NCI-H446 treated with DMSO at 0.1 percent for 48 hours (cell line): ENCODE results near the gene SLC2A3.
"Not testable (repeated sequence)": the region's sequence is repeated elsewhere in the genome, so short reads cannot be mapped to it uniquely, and the experiment has no call there.

Experiments used
- DNase-seq: peaks from one replicate; lab custom pipeline; 2025; lab: John Stamatoyannopoulos, UW

SLC2A3 gene

DNA sequence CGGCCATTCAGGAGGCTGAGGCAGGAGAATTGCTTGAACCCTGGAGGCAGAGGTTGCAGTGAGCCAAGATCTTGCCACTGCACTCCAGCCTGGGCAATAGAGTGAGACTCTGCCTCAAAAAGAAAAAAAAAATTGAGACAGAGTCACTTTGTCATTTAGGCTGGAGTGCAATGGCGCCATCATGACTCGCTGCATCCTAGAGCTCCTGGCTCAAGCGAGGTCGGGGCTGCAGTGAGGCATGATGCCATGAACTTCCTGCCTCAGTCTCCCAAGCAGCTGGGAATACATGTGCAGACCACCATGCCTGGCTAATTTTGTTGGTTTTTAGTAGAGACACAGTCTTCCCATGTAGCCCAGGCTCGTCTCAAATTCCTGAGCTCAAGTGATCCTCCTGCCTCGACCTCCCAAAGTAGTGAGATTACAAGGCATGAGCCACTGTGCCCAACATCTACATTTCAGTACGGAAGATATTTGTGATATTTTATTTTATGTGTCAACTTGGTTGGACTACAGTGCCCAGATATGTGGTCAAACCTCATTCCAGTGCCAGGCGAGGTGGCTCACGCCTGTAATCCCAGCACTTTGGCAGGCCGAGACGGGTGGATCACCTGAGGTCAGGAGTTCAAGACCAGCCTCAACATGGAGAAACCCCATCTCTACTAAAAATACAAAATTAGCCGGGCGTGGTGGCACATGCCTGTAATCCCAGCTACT, 14.4 kb upstream of the SLC2A3 start:
- DNase-seq = not testable (repeated sequence)

DNA sequence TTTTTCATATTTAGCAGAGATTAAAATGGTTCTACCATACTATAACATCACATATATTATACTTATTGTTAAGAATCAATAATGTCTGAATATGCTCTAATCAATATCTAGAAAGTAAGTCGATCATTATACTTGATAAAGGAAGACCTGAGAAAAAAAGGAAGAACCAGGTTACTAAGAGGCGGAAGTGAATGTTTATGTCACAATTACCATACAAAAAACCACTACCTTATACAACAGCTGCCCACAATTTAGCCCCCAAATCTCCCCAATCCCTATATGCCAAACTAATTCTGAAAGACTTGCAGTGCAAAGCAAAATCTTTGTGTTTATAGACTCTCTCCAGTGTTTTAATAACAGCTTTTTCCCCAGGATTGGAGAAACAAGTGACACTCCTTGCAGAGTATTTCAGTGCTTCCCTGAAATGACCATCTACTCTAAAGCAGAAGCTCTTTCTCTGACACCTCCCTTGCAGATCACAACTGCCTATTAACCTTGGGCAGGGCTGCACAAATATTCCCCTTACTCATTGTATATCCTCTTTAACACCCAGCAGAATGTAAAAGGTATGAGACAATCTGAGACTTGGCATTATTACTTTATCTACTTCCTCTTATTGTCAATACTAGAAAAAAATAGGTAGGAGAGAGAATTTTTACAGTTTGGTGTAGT, 12.7 kb upstream of the SLC2A3 start:
- no peak for DNase-seq

DNA sequence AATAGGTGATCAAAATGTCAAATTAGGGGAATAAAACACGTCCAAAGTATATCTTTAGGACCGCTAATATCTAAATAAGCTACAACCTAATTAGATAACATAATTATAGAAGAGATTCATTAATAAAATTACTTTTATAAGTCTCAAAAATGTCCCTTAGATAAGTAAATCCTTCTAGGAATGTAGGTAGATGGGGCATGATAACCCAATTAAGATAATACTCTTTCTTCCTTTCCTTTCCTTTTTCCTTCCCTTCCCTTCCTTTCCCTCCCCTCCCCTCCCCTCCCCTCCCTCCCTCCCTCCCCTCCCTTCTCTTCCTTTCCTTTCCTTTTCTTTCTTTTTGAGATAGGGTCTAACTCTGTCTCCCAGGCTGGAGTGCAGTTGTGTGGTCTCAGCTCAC, 11.0 kb upstream of the SLC2A3 start:
- no peak for DNase-seq

DNA sequence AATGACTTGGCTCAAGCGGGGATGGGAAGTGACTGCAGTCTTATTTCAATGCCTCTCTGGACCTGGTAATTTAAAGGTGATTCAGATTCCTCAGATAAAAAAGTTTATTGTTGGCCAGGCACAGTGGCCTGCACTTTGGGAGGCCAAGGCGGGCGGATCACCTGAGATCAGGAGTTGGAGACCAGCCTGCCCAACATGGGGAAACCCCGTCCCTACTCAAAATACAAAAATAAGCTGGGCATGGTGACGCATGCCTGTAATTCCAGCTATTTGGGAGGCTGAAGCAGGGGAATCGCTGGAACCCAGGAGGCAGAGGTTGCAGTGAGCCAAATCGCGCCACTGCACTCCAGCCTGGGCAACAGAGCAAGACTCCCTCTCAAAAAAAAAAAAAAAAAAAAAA, 8.8 kb upstream of the SLC2A3 start:
- not testable (repeated sequence) for DNase-seq

DNA sequence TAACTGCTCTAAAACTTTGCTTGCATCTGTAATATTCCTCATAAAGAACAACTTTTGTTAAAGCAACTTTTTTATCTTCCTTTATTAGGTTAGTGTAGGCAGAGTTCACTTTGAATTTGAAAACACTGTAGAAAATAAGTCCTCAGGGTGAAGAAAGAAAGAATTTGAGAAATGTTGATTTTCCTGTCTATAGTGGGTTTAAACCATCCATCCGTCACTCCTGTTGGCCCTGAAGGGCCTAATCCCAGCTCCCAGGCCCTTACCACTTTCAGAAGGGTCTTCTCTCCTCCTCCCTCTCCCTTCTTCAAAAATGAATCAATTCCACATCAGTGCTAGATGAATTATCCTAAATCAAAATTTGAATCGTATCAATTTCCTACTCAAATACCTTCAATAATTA, 4.9 kb upstream of the SLC2A3 start:
- DNase-seq = no peak

DNA sequence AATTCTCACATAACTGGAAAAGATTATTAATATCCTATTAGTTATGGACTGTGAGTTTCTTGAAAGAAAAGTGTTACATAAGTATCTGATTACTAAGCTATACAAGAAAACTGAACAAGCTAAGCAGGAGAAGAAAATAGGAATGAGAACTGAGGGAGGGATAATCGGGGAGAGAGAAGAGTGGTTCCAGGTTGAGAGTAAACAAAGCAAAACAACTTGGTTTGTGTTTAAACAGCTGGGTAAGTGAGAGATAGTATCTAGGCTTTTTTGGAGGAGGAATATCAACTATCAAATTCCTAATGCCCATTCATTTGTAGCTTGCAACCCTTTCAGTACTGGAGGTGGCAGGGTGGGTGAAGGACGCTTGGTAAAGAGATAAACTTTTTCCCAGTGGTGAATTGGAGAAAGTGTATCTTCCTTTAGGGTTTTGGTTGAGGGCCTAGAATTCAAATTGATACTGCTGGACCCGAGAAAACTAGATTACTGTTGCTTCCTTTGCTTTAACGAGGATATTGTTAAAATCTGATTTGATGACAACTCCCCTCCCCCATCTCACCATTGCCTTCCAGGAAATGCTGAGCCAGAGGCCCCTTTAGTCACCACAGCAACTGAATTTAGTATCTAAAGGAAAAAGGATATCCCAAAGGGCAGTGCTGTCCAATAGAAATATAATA, 2.0 kb upstream of the SLC2A3 start:
- no peak for DNase-seq

DNA sequence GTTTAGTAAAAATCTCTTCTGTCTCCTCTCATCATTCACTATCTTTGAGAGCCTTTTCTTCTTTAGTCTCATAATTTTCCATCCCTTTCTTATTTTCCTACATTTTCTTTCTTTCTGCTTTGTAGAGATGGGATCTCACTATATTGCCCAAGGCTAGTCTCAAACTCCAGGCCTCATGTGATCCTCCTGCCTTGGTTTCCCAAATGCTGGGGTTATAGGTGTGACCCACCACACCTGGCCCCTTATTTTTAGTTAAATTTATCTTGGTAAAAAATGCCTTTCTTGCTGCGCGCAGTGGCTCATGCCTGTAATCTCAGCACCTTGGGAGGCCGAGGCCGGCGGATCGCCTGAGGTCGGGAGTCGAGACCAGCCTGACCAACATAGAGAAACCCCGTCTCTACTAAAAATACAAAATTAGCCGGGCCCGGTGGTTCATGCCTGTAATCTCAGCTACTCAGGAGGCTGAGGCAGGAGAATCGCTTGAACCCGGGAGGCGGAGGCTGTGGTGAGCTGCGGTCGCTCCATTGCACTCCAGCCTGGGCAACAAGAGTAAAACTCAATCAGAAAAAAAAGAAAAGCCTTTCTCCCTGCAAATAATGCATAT, 996 bp downstream of the SLC2A3 start:
- DNase-seq = no peak

DNA sequence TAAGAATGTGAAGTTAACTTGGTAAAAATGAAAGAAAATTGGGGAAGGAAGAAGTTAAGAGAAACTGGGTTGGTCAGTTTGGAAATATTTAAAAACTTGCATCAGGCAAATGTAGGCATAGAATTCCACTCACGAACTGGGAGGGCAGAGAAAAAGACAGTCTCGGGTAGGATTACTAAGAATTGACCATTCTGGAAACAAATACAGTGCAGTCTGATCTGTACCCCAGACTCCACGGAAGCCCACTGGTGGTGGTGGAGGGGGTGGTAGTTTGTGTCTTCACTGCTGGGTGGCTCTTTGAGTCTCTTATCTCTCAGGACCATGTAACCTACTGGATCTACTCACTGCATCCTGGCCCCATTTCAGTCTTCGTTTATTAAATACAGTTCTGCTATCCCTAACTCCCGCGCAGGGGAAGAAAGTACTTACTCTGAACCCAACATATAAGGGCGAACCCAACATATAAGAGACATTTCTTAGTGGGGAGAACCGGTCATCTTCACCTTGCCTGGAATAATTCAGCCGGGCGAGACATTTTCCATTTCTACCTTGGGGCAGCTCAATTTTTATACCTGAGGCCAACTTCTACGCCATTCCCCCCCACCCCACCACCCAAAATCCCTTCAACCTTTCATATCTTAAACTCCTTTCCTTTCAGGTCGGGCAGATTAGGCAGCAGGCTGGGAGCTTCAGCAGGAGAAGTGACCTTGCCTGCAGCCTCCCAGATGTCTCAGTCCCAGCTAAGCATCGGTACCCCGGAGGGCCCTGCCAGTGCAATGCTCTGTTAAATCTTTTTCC, 1.7 kb downstream of the SLC2A3 start:
- DNase-seq = no peak

DNA sequence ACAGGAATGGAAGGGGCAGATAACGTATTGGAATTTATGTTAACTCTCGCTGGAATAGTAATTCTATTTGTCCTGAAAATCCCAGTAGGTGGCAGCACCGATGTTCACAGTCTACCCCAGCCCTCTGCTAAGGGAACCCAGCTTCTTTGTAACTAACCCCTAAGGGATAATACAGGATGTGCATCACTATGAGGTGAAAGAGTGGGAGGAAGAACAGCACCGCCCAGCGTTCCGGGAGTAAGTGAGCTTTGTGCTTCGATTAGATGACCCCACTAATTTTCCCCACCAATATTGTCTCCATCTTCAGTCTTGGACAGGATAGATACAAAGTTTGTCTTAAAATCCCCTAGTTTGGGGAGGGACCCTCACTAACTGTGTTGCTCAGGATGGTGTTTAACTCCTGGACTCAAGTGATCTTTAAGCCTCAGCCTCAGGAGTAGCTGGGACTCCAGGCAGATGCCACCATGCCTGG, 2.7 kb downstream of the SLC2A3 start:
- DNase-seq = peak; percentile 50

DNA sequence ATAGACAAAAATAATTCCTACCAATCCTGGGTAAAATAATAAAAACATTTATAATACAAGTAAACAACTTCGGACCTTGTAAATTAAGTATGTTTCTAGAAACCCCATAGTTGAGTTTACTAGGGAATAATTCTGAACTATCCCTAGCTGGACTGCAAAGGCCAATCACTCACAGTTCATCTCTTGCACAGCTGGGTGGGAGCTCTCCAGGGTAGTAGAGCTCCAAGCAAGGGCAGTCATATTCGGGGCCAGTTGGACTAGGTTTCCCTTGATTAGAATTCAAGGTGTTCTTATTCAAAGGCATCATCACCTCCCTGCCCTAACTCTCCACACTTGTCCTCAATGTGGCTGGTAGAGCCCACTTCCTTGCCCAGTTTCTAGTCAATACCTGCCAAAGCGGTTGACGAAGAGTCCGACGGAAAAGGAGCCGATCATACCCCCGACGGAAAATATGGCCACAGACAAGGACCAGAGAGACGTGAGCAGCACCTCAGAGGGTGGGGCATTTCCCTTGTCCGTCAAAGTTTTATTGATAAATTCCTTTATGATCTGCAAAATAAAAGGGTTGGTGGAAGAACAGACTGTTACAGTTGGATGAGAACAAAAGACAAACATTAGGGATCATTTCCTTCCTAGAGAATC, 3.3 kb downstream of the SLC2A3 start:
- DNase-seq = not testable (repeated sequence)

DNA sequence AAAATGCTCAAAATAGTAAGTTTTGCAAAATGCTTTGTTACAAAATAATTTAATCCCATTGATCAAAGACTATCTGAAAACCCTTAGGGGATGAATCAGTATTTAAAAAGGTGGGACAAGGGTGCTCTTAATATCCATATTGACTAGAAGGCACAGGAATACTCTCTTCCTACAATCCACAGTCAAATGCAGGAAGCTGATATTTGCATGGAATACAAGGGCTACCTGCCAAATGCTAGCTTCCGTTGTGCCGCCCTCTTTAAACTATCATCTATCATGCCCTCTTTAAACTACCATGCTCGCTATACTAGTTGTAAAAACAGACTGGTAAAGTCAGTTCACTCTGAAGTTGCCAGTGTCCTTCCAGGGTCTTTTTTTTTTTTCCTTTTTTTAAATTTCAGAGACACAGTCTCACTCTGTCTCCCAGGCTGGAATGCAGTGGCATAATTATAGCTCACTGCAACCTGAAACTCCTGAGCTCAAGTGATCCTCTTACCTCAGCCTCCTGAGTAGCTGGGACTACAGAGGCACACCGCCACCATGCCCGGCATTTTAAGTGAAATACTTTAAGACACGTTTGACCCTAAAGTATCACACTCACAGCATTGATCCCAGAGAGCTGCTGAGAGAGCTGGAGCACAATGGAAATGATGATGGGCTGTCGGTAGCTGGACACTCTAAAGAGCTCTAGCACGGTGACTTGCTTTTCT, 6.7 kb downstream of the SLC2A3 start:
- no peak for DNase-seq

DNA sequence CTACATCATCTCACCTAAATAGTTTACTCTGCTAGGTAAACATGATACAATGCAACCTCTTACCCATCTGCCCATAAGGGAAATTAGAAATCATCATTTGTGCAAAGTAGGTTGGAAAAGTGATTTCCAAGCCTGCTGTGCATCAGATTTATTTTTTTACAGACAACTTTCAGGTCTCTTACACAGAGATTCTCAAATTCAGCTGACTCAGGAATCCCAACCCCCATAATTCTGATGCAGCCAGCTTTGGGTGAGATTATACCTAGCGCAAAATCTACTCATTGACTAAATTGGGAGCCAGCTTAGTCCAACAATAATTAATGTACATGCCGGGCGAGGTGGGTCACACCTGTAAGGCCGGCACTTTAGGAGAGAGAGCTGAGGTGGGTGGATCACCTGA, 8.5 kb downstream of the SLC2A3 start:
- DNase-seq = no peak

DNA sequence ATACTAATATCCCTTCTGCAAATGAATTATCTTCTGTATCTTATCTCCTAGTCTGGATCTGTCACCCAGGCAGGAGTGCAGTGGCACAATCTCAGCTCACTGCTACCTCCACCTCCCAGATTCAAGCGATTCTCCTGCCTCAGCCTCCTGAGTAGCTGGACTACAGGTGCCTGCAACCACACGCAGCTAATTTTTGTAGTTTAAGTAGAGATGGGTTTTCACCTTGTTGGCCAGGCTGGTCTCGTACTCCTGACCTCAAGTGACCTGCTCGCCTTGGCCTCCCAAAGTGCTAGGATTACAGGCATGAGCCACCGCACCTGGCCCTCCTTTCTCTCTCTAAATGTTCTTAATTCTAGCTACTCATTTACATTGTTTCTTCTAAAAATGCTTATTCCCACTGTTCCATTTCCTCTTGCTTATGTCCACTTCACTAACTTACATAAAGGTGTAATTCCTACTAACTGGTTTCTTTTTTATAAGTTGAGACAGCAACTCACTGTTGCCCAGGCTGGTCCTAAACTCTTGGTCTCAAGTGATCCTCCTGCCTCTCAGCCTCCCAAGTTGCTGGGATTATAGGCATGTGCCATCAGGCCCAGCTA, 9.8 kb downstream of the SLC2A3 start:
- DNase-seq = not testable (repeated sequence)

DNA sequence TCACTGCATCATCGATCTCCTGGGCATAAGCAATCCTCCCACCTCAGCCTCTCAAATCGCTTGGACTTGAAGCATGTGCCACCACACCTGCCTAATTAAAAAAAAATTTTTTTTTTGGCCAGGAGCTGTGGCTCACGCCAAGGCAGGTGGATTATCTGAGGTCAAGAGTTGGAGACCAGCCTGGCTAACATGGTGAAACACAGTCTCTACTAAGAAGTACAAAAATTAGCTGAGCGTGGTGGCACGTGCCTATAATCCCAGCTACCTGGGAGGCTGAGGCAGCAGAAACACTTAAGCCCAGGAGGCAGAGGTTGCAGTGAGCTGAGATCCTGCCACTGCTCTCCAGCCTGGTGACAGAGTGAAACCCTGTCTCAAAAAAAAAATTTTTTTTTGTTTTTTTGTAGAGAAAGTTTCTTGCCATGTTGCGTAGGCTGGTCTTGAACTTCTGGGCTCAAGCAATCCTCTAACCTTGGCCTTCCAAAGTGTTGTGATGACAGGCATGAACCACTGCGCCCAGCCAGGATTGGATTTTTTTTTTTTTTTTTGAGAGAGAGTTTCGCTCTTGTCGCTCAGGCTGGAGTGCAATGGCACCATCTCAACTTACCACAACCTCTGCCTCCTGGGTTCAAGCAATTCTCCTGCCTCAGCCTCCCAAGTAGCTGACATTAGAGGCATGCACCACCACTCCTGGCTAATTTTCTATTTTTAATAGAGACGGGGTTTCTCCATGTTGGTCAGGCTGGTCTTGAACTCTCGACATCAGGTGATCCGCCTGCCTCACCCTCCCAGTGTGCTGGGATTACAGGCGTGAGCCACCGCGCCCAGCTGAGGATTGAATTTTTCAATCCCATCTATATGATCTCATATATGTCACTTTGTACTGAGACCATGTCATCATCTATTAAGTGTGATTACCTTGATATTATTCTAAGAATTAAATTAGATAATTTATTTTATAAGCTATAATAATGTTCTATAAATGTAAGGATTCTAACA, 12.4 kb downstream of the SLC2A3 start:
- no peak for DNase-seq

DNA sequence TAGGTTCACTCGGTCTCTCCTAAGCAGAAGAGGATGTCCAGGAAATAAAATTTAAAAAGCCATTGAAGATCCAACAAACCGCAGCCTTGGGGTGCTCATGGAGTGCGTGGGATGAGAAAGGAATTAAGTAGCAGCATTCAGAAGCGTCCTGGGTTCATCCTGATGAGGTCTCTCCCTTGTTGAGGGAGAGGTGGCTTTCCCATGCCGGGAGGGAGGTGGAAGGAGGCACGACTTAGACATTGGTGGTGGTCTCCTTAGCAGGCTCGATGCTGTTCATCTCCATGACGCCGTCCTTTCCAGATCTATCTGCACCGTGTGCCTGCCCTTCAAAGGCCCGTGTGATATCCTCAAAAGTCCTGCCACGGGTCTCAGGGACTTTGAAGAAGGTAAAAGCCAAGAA, 14.8 kb downstream of the SLC2A3 start:
- not testable (repeated sequence) for DNase-seq

DNA sequence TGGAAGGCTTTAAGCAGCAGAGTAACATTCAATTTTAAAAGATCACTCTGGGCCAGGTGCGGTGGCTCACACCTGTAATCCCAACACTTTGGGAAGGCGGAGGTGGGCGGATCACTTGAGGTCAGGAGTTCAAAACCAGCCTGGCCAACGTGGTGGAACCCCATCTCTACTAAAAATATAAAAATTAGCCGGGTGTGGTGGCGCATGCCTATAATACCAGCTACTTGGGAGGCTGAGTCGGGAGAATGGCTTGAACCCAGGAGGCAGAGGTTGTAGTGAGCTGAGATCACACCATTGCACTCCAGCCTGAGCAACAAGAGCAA, 17.8 kb downstream of the SLC2A3 start:
- DNase-seq = not testable (repeated sequence)

DNA sequence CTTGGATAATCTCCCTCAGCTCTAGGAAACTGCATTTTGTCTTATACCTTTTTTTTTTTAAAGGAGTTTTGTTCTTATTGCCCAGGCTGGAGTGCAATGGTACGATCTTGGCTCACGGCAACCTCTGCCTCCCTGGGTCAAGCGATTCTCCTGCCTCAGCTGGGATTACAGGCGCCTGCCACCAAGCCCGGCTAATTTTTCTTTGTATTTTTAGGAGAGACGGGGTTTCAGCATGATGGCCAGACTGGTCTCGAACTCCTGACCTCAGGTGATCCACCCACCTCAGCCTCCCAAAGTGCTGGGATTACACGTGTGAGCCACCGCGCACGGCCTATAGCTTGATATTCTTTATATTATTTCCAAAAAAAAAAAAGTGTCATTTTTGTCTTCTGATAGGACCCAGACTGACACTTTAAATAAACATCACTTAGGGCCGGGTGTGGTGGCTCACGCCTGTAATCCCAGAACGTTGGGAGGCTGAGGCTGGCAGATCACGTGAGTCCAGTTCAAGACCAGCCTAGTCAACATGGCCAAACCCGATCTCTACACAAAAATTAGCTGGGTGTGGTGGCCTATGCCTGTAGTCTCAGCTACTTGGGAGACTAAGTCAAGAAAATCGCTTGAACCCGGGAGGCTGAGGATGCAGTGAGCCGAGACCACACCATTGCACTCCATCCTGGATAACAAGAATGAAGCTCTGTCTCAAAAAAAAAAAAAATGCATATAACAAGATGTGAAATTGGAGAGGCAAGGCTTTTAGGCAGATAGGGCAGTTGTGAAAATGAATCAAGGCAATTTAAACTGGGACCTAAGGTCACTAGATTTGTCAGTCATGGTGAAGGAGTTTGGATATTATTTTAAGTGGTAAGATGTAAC, 18.4 kb downstream of the SLC2A3 start:
- no peak for DNase-seq

DNA sequence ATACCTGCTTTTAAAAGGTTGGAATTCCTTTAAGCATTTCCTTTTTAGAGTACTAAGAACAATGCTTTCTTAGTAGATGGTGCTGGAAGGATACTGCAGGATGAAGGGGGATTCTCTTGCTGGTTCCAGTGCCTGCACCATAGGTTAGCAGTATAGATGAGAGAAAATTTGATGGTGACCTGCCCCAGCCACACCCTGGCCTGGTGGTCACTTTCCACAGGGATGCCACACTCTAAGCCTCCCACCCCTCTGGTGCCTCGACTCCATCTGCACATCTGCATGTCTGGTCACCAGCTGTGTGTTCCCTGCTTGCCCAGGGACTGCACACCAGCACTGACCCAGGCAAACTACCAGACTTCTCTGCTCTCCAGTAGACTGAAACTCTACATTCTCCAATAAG, 19.1 kb downstream of the SLC2A3 start:
- DNase-seq = no peak
